Stimulated activated CD4-positive, alpha-beta T cell treated with anti-CD3 and anti-CD28 coated beads, Interleukin-12 subunit alpha, Interleukin-12 subunit beta, amount 100 ng/mL, for 48 hours (primary cell): Measurements from ENCODE around the gene MAPK1.
A peak's percentile ranks its signal among the peaks of the same experiment; 100 is the strongest.
"Not testable (repeated sequence)": the region's sequence is repeated elsewhere in the genome, so short reads cannot be mapped to it uniquely, and the experiment has no call there.

Experiments
- DNase-seq, 3 donors: peaks; one replicate each; pipeline ENCODE4 v3.0.0-alpha.2; 2020; ENCODE audit warnings: low read depth in 2 of 3, low spot score in 1 of 3

MAPK1 gene

GRCh38 chr22:21793716-21794115 is 73.7 kb downstream of the MAPK1 start:
- DNase-seq, result not testable (repeated sequence)

DNA sequence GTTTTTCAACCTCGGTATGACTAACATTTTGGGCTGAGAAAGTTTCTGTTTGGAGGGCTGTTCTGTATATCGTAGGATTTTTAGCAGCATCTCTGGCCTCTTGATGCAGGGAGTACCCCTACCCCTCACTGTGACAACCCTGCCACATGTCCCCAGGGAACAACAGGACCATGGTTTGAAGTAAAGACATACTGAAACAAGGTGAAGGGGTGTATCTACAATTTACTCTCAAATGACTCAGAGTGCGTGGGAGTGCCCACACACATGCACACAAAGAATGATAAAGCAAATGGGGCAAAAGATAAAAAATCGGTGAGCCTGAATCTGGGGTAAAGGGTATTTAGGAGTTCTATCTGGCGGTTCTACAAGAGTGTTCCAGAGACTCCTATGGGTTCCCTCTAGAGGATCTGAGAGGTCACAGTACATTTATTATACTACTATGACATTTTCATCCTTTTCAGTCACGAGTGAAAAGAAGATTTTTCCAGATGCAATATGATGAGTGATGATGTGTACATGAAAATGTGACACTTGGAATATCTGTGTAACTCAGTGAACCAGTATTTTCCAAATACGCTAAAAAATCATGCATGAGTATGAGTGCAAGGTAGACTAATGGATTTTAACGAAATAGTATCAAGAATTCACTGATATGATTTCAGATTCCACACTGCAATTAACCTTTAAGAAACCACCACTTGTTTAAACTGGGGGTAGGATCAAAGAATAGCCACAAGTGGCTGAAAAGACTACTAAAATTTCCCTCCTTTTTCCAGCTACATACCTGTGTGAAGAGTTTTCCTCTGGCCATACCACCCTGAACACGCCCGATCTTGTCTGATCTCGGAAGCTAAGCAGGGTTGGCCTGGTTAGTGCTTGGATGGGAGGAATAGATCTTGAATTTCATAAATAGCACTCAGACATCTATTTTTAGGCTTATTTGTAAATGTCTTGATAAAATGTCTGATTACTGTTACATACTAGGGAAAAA is 75.5 kb downstream of the MAPK1 start:
- peak; percentile 23 to 57 (median 28) for DNase-seq

DNA sequence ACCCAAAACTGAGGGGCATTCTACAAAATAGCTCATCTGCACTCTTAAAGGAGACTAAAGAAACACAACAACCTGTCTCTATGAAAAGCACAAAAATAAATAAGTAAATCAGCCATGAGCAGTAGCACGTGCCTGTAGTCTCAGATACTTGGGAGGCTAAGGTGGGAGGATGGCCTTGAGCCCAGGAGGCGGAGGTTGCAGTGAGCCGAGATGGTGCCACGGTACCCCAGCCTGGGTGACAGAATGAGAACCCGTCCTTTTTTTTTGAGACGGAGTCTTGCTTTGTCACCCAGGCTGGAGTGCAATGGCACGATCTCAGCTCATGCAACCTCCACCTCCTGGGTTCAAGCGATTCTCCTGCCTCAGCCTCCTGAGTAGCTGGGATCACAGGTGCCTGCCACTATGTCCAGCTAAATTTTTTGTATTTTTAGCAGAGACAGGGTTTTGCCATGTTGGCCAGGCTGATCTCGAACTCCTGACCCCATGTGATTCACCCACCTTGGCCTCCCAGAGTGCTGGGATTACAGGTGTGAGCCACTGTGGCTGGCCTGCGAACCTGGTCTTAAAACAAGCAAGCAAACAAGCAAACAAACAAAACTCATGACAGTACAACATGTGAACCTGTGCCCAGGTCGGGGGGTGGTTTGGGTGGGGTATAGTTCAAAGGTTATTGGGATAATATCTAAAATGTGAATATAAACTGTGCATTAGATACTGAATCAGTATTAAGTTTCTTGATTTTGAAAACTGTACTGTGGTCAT is 76.4 kb downstream of the MAPK1 start:
- peak in 1 of 3 donors; percentile 12 for DNase-seq

DNA sequence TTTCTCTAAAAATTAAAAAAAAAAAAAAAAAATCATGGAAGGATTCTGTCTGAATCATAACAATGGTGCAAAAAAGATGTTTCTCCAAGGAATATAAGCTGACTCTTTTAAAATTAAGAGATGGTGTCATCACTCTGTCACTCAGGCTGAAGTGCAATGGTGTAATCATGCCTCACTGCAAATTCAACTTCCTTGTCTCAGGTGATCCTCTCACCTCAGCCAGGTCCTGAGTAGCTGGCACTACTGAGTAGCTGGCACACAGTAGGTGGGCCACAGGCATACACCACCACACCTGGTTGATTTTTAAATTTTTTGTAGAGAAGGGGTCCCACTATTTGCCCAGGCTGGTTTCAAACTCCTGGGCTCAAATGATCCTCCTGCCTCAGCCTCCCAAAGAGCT is 77.1 kb downstream of the MAPK1 start:
- DNase-seq, result no peak

- DNase-seq, result not testable (repeated sequence)
Observed at GRCh38 chr22:21787565-21787964, 79.9 kb downstream of the MAPK1 start.

- DNase-seq, result no peak
Observed at GRCh38 chr22:21780259-21780658, 87.2 kb downstream of the MAPK1 start.

DNA sequence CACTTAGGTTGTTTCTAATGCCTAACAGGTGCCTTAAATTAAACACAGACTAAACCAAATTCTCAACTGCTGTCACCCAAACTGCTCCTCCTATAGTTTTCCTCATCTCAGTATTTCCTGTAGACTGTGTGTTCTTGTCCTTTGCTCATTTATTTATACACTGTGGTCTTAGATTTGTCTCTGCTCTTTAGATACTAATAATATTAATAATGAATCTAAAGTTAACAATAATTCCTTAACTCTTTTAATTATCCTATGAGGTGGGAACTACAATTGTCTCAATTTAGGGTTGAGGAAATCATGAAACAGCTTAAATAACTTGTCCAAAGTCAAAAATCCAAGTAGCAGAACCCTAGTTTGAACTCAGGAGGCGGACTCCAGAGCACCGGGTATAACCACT is 88.0 kb downstream of the MAPK1 start:
- no peak for DNase-seq

GRCh38 chr22:21778705-21779363 is 88.6 kb downstream of the MAPK1 start:
- DNase-seq, result no peak

- DNase-seq, result no peak
Observed at GRCh38 chr22:21771631-21771976, 95.8 kb downstream of the MAPK1 start.

DNA sequence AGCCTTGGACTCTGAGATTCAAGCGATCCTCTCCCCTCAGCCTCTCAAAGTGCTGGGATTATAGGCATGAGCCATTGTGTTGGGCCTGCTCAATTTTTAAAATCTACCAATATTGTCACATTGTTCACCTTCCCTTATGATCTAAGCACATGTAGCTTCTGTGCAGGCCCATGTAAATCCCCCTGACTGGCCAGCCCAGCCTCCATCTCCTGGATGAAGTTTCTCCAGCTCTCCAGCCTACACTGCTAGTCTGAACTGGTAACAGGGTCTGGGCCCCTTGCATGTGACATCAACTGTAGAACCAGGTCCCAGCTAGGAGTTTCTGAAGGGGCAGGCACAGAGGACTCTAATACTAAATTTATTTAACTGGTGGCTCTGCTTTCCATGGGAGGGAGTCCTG is 99.0 kb downstream of the MAPK1 start:
- no peak for DNase-seq

GRCh38 chr22:21766691-21767462 is 100.6 kb downstream of the MAPK1 start:
- DNase-seq, result peak; percentile 43 to 64 (median 50)

DNA sequence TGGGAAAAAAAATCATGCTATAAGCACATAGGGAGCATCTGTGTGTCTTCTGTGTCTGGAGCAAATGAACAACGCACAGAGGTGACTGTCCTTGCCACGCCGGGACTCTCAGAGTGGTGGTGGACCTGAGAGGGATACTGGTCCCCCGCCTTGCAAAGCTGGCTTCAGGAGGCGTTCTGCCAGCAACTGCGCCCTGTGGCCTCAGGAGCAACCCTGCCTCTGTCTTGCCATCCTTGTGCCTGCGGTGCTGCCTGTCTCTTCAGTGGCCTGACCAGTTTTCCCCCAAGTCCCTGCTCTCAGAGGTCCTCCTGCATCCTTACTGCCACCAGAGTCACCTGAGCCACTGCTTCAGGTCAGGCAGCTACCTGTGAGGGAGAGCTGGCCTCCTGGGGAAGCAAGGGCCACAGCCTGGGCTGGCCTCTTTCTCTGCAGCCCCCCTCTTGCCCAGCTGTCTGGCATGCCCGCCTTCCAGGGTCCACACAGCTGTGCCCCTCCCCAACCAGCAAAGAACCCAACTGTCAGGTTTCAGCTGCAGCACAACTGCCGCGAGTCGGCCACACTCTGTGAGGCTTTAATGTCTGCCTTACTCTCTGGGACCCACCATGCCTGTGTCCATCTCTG is 101.4 kb downstream of the MAPK1 start:
- no peak for DNase-seq

GRCh38 chr22:21764038-21764804 is 103.2 kb downstream of the MAPK1 start:
- no peak for DNase-seq

GRCh38 chr22:21762712-21763581 is 104.5 kb downstream of the MAPK1 start:
- peak; percentile 46 to 48 (median 47) for DNase-seq

- DNase-seq, result no peak
Observed at GRCh38 chr22:21761994-21762680, 105.3 kb downstream of the MAPK1 start.

- DNase-seq, result peak in 1 of 3 donors; percentile 28
Observed at GRCh38 chr22:21761086-21761485, 106.4 kb downstream of the MAPK1 start.

GRCh38 chr22:21760640-21761039 is 106.8 kb downstream of the MAPK1 start:
- no peak for DNase-seq
